HuH-7.5 (cell line): Measurements from ENCODE around the gene ADPRM.
"Not testable (repeated sequence)": the region's sequence is repeated elsewhere in the genome, so short reads cannot be mapped to it uniquely, and the experiment has no call there.

ENCODE experiments used
- DNase-seq: peaks from one replicate; pipeline ENCODE4 v3.0.0; 2011; ENCODE audit warnings: low spot score

ADPRM gene

GRCh38 chr17:10697092-10698081, at the start of gene ADPRM, which contains the start of gene SCO1:
ADPRM (plus strand) TSS chr17:10697594; CDS start chr17:10704927, 7,333 bp downstream.
SCO1 (minus strand) TSS chr17:10697533; CDS start chr17:10697507, 26 bp downstream.
- peak; percentile 71 for DNase-seq

GRCh38 chr17:10648381-10648780, 49.0 kb upstream of the ADPRM start:
- DNase-seq = no peak

- no peak for DNase-seq
These were observed 48.4 kb upstream of the ADPRM start for GRCh38 chr17:10648956-10649355.

GRCh38 chr17:10649602-10650001, 47.8 kb upstream of the ADPRM start:
- no peak for DNase-seq

- DNase-seq = no peak
These were observed 45.5 kb upstream of the ADPRM start for GRCh38 chr17:10651927-10652326.

- no peak for DNase-seq
These were observed 44.3 kb upstream of the ADPRM start for GRCh38 chr17:10652984-10653659.

- DNase-seq = no peak
These were observed 43.4 kb upstream of the ADPRM start for GRCh38 chr17:10653987-10654386.

- no peak for DNase-seq
These were observed 40.2 kb upstream of the ADPRM start, which contains the start of gene MYH3 for GRCh38 chr17:10657148-10657547. MYH3 (minus strand) TSS chr17:10657309; CDS start chr17:10655064, 2,245 bp downstream.

- DNase-seq = no peak
These were observed 39.5 kb upstream of the ADPRM start for GRCh38 chr17:10657879-10658278.

GRCh38 chr17:10661437-10661836, 36.0 kb upstream of the ADPRM start:
- DNase-seq = no peak

GRCh38 chr17:10663231-10663630, 34.2 kb upstream of the ADPRM start:
- no peak for DNase-seq

- DNase-seq = no peak
These were observed 32.8 kb upstream of the ADPRM start for GRCh38 chr17:10664571-10664970.

GRCh38 chr17:10666906-10667305, 30.5 kb upstream of the ADPRM start:
- no peak for DNase-seq

GRCh38 chr17:10668775-10669174, 28.6 kb upstream of the ADPRM start:
- DNase-seq = no peak

GRCh38 chr17:10673312-10673711, 24.1 kb upstream of the ADPRM start:
- no peak for DNase-seq

- no peak for DNase-seq
These were observed 22.7 kb upstream of the ADPRM start for GRCh38 chr17:10674704-10675103.

- DNase-seq = no peak
These were observed 15.4 kb upstream of the ADPRM start for GRCh38 chr17:10681866-10682446.

GRCh38 chr17:10683853-10684252, 13.5 kb upstream of the ADPRM start:
- no peak for DNase-seq

- no peak for DNase-seq
These were observed 9.9 kb upstream of the ADPRM start for GRCh38 chr17:10687499-10687898.

- not testable (repeated sequence) for DNase-seq
These were observed 1.5 kb upstream of the ADPRM start for GRCh38 chr17:10695875-10696407.

GRCh38 chr17:10698096-10698818, 863 bp downstream of the ADPRM start:
- DNase-seq = no peak

- DNase-seq = no peak
These were observed 2.5 kb downstream of the ADPRM start for GRCh38 chr17:10699856-10700255.
